ENCODE results near the gene MADD.

GRCh38 chr11:47337229-47337924, 67.4 kb downstream of the MADD start:
- TF ChIP-seq CTCF (conservative IDR thresholded peaks at IDR 0.05; ENCODE audit: low read depth, low read length), result no peak
- TF ChIP-seq EZH2phosphoT487 (IDR thresholded peaks at IDR 0.05; ENCODE audit: borderline replicate concordance, low read length), result no peak
